Measurements from ENCODE around the gene THRB. TPM values are rescaled to one million over a fixed set of nuclear protein-coding genes. Genes with fewer than 3 reads are reported as not detected.

The THRB gene
- total RNA-seq, 4 donors from 2014 or later: 19.8 to 25.8 (median 23.4) TPM

GRCh38 chr3:24393316-24393715, 101.3 kb downstream of the THRB start:
- WGBS, 2 donors: 61 to 84% methylated on average over 3 of the region's 3 CpGs
- TF ChIP-seq POLR2A (IDR thresholded peaks at IDR 0.05) (no peak), CTCF (IDR thresholded peaks at IDR 0.05) (no peak)
- H3K4me3 ChIP-seq (ENCODE audit: low read depth, poor library complexity, severe bottlenecking): no peak overlapping the region
- intact Hi-C loops (cut with DNase I; ENCODE audit: low total_unique reads): no loop called here
- no peak for DNase-seq (ENCODE audit: low spot score in 2 of 2)

DNA sequence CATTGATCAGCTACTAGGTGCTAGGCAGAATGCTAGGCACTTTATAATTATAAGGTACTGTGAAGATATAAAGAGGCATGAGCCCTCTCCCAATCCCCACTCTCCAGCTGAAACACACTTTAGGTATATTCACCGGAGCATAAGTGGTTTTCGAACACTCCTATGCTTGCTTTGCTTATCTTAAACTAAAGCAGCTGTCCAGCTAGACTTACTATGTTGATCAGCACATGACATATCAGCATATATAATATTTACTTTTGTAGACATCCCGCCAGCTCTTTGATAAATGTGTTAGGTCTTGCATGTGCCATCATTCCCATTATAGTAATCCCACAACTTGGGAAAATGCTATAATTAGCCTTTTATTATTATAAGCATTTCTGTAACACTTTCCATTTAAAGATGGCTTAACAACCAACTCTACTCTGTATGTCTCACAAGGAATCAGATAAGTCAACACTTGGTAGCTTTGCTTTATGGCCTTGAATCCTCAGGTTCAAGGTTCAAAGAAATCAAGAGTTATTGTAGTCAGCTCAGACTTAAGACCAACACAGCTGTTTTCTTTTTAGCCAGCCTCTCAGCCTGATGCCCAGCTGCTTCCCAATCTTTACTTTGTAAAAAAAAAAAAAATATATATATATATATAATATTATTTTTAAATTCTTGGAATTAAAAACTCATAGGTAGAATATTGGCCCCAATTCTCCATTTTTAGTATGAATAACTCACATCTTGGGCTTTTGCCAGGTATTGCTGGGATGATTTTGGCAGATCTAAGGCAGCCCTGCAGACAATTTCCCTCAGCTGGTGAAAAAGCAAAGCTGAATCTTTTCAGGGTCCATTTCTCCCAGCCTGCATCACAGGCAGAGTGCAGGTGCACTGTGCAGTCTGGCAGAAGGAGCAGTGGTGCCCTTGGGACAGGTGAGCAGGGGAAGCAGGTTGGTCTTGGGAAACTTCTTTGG, 104.2 kb downstream of the THRB start:
- WGBS, 2 donors: 93 to 94% methylated on average over 3 of the region's 3 CpGs
- no peak for DNase-seq (ENCODE audit: low spot score in 2 of 2)
- no peak overlapping the region for H3K4me3 ChIP-seq (ENCODE audit: low read depth, poor library complexity, severe bottlenecking)
- intact Hi-C loops (cut with DNase I; ENCODE audit: low total_unique reads): no loop called here
- TF ChIP-seq POLR2A (IDR thresholded peaks at IDR 0.05): no peak
- no peak for TF ChIP-seq CTCF (IDR thresholded peaks at IDR 0.05)

DNA sequence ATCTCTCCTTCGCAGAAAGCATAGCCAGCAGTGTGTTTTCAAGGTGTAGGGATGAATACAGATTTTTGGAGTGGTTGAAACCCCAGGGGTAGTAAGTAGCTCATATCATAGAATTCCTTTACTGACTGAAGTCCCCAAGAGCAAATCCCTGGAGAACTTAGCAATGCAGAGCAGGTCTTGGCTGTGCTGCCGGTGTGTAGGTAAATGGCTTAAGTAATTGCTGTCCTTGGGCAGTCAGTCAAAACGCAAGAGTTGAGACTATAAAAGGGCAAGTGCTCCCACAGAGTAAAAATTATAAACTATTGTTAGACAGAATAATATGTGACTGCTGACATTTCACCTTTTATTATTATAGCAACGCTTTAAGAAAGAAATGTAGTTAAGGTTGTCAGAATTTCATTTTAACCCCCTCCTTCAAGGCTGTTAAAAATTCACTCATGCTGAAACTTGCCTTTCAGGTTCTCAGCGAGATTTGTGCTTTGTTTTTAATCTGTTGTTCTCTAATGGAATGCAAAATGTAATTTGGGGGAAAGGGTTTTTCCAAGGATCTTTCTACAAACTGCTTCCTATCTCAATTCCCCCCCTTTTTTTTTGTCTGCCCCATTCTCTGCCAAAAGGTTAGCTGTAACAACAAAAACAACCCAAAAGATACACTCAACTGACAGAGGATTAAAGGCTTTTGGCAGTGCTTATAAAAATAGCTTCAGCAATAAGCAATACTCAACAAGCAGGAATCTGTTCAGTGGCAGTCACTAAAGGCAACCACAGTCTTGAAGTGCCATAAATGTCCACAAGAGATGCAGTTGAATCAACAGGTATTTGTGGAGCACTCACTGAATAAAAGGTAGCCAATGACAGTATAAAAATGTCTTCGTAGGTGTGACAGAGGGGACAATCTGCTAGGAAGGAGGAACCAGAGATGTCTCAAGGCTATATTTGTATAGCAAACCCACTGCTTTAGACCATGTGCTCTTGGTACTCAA, 105.3 kb downstream of the THRB start:
- 53 to 59% methylated on average over 6 of the region's 6 CpGs for WGBS, 2 donors
- intact Hi-C loops (cut with DNase I; ENCODE audit: low total_unique reads): no loop called here
- no peak overlapping the region for H3K4me3 ChIP-seq (ENCODE audit: low read depth, poor library complexity, severe bottlenecking)
- TF ChIP-seq POLR2A (IDR thresholded peaks at IDR 0.05) (no peak), CTCF (IDR thresholded peaks at IDR 0.05) (no peak)
- DNase-seq (ENCODE audit: low spot score in 2 of 2): no peak

GRCh38 chr3:24388611-24389010, 106.0 kb downstream of the THRB start:
- no peak for DNase-seq (ENCODE audit: low spot score in 2 of 2)
- H3K4me3 ChIP-seq (ENCODE audit: low read depth, poor library complexity, severe bottlenecking): no peak overlapping the region
- no peak for TF ChIP-seq CTCF (IDR thresholded peaks at IDR 0.05)
- TF ChIP-seq POLR2A (IDR thresholded peaks at IDR 0.05): no peak
- intact Hi-C loops (cut with DNase I; ENCODE audit: low total_unique reads): no loop called here

DNA sequence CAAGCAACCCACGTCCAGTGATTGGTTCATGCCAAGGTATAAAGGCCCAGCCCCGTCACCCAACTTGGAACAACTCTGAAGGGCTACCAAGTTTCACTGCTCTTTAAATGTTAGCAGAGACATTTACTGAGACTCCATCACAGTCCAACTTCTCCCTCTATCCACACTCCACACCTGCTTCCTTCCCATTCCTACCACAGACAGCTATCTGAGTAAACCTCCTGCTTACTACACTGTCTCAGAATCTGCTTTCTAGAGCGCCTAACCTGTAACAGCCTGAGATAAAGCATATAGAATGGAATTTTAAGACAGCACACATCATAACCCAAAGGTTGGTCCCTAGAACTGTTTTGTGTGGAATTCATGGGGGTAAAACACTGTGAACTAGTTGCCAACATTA, 106.5 kb downstream of the THRB start:
- 88 to 95% methylated on average over 3 of the region's 3 CpGs for WGBS, 2 donors

More for the DNA sequence above, 106.5 kb downstream of the THRB start:
- no peak for DNase-seq (ENCODE audit: low spot score in 2 of 2)
- intact Hi-C loops (cut with DNase I; ENCODE audit: low total_unique reads): no loop called here
- no peak overlapping the region for H3K4me3 ChIP-seq (ENCODE audit: low read depth, poor library complexity, severe bottlenecking)
- TF ChIP-seq CTCF (IDR thresholded peaks at IDR 0.05) (no peak), POLR2A (IDR thresholded peaks at IDR 0.05) (no peak)
